Vagina (tissue), 2 donors: ENCODE measurements around the gene SKA2.
"Not testable (repeated sequence)": the region's sequence is repeated elsewhere in the genome, so short reads cannot be mapped to it uniquely, and the experiment has no call there.

ENCODE experiments used
- CTCF ChIP-seq, 3 experiments: fragments of 450-650 bp in 2 of 3; fragments of 200-600 bp in 1 of 3; sonication (generic) in 1 of 3; IDR thresholded peaks; one replicate each; pipeline ENCODE4 v1.5.1; 2017 to 2019; ENCODE audit warnings: antibody characterized with exemption in 3 of 3, mild to moderate bottlenecking in 2 of 3, moderate library complexity in 2 of 3
- POLR2A ChIP-seq, 2 donors: fragments of 450-650 bp; IDR thresholded peaks; one replicate each; pipeline ENCODE4 v1.6.1; 2017; ENCODE audit warnings: antibody characterized with exemption in 2 of 2, mild to moderate bottlenecking in 2 of 2, moderate library complexity in 2 of 2
- POLR2AphosphoS5 ChIP-seq, 2 donors: sonication (generic); formaldehyde crosslinking; IDR thresholded peaks; one replicate each; pipeline ENCODE4 v1.9.0; 2017; ENCODE audit warnings: antibody characterized with exemption in 2 of 2, mild to moderate bottlenecking in 2 of 2, low read depth in 1 of 2; ENCODE audit not compliant: insufficient read depth in 1 of 2

- not testable (repeated sequence) for TF ChIP-seq CTCF (IDR thresholded peaks at IDR 0.05); POLR2A (IDR thresholded peaks at IDR 0.05); POLR2AphosphoS5 (IDR thresholded peaks at IDR 0.05; ENCODE audit: insufficient read depth in 1 of 2, low read depth in 1 of 2)
Measured at GRCh38 chr17:59090593-59090992, 64.4 kb downstream of the SKA2 start.
